GM12872 (cell line): ENCODE data around the gene RCOR2.

Experiments used
- TF ChIP-seq, protein P1 (sequence below): IDR thresholded peaks from 3 replicates; pipeline ENCODE4 v1.5.1; 2011; ENCODE audit warnings: low read depth, mild to moderate bottlenecking, low read length, moderate library complexity; ENCODE audit not compliant: insufficient read depth

RCOR2 gene

DNA sequence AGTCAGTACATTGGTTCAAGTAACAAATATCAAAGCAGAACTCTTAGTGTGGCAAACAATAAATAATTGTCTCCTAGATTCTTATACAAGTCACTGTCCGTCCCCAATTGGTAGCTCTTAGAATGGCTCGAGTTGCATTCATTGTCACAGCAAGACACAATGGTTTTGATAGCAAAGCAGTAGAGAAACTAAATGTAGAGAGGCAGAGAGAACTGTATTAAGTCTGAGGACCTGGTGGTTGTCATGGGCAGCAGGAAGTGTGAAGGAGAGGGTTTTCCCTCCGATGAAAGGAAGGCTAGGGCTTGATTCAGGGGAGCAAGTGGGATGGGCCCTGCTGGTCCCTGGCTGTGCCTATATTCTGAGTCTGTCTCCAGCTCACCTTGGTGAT, 36.6 kb downstream of the RCOR2 start:
- TF ChIP-seq, protein P1, sequence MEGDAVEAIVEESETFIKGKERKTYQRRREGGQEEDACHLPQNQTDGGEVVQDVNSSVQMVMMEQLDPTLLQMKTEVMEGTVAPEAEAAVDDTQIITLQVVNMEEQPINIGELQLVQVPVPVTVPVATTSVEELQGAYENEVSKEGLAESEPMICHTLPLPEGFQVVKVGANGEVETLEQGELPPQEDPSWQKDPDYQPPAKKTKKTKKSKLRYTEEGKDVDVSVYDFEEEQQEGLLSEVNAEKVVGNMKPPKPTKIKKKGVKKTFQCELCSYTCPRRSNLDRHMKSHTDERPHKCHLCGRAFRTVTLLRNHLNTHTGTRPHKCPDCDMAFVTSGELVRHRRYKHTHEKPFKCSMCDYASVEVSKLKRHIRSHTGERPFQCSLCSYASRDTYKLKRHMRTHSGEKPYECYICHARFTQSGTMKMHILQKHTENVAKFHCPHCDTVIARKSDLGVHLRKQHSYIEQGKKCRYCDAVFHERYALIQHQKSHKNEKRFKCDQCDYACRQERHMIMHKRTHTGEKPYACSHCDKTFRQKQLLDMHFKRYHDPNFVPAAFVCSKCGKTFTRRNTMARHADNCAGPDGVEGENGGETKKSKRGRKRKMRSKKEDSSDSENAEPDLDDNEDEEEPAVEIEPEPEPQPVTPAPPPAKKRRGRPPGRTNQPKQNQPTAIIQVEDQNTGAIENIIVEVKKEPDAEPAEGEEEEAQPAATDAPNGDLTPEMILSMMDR, result no peak

DNA sequence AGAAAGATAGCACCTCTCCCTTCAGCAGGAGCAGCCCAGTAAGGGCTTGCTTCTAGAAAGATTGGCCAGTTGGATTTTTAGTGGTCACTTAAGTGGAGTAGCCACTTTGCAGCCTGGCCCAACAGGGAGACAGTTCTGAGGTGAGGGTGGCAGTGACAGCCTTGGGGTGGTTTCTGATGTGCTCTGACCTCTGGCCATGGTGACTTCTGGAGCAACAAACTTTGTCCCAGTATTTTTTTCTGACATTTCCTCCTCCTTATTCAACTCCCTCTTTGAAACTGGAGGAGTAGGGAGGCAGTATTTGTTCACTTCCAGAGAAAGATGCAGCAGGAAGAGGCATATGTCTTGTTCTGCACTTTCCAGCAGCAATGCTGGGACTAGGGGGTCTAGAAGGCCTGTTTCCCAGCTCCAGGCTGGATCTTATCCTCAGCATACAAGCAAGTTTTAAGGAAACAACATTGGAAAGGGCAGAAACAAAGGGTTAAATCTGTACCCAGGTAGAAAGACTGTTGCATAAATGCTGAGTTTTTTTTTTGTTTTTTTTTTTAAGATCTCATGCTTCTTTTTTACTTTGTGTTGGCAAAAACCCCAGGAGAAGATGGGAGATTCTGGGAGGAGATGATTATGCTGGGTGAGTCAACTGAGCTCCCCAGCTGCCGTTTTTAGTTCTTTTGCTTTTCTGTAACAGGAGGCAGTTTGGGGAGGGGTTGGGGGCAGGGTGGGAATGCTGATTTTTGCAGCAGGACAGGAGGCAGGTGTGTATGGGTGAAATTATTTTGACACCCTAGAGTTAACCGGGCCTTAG, 37.2 kb downstream of the RCOR2 start:
- TF ChIP-seq, protein P1, result no peak

DNA sequence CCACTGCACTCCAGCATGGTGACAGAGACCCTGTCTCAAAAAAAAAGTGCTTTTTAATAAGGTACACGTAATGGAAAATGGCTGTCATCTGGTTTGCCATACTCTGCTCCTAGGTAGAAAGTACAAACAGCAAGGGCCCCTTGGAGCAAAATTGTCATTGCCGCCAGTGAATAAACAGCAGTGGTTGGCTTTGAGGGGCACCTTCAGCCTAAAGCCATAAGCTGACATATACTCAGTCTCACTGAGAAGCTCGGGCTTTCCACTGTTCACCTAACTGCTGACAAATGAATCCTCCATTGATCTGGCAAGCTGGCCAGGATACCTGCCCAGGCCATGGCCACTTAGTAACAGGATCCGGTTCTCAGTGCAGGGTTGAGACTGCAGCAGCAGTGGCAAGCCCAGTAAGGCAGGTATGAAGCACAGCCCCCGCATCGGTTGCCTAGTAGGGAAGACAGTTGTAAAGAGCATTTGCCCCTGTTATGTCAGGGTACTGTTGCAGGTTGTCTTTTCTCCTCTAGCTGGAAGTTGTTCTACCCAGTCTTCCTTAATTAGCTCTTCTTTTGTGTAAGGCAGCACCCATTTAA, 39.2 kb downstream of the RCOR2 start:
- TF ChIP-seq, protein P1, result no peak

DNA sequence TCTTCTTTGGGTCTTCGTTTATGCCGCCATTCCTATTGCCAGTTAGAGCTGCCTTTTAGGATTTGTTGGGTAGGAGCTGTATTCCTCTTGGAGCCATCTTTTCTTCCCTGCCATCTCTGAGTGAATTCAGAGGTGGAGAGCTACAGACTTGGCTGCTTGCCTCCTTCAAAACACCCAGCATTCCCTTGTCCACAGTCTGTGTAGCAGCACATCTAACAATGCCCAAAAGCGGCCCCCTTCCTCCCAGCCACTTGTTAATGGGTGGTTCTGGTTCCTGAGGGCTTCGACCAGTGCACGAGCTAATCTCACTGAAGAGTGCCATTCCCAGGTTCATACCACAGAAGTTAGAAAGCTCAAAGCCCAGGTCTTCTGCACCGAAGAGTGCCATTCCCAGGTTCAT, 40.3 kb downstream of the RCOR2 start:
- TF ChIP-seq, protein P1, result no peak

DNA sequence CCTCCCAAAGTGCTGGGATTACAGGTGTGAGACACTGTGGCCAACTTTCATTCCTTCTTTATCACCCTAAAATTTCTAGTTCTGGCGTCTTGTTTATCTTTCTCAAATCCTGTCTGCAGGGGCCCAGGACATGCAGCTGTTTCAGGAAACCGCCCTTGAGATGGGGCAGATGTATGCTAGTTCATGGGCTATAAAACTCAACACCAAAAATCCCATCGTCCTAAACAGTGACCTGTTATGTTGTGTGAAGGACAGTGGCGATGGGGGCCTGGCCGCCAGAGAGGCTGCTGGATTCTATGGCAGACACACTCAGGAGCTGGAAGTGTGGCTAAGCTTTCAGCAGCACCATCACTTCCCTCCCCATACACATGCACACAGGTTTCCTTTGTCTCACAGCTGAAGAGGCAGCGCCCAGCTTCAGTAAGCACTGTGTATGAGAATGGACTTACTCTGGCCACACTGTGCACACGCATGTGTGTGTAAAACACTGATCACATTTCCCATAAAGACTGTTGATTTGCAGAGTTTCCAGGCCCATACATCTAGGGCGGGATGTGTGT, 41.4 kb downstream of the RCOR2 start:
- TF ChIP-seq, protein P1, result no peak

DNA sequence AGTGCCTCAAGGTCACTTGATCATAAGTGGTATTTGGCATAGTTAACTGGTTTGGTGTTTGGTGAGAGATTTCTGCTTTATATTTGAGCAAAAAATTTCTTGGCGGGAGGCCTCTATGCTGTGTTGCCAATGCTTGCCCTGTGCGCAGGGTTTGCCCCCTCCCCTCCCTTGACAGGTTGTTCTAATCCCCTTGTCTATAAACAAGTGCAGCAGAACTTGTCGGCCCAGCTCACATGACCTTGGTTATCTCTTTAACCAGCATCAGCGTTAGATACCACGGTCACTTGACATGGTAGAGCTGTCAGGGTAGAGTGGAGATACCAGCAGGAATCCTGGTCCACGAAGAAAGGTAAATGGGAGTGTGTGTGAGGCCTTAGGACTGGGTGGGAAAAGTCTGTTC, 42.5 kb downstream of the RCOR2 start:
- TF ChIP-seq, protein P1, result no peak

DNA sequence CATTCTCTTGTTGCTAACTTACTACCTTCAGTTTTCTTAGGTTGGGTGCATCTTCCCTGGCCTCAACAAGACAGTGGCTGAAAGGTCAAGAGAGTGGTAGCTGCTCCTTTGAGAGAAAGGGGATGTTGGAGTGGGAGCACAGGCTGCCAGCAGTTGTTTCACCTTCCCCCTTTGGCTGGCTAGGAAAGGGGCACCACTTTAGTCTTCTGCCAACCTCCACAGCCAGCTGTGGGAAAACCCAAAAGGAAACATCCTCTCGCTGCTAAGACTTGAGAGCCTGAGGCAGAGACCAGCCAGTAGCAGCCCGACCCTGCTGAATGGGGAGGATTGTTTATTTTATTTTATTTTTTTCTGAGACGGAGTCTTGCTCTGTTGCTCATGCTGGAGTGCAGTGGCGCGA, 43.7 kb downstream of the RCOR2 start:
- TF ChIP-seq, protein P1, result no peak
